Mesenchymal stem cell (in vitro differentiated cells and primary cell): Measurements from ENCODE around the gene NUB1.

Experiments used
- DNase-seq: peaks from one replicate; pipeline ENCODE4 v3.0.0-alpha.2; 2013
- H2AFZ ChIP-seq: one replicate; pipeline ENCODE4 v1.6.1; 2013; ENCODE audit warnings: low read depth, mild to moderate bottlenecking, control low read depth, inconsistent platforms, low read length, moderate library complexity
- H2AK5ac ChIP-seq: 2 replicates; pipeline ENCODE4 v1.6.1; 2013; ENCODE audit warnings: low read length, moderate library complexity, mild to moderate bottlenecking, inconsistent platforms; ENCODE audit not compliant: severe bottlenecking
- H2BK120ac ChIP-seq: one replicate; pipeline ENCODE4 v1.6.1; 2013; ENCODE audit warnings: low read depth, mild to moderate bottlenecking, inconsistent platforms, low read length, moderate library complexity
- H2BK12ac ChIP-seq, 2 experiments: one replicate each; pipeline ENCODE4 v1.6.1; 2013; ENCODE audit warnings: inconsistent platforms in 2 of 2, low read length in 2 of 2, mild to moderate bottlenecking in 2 of 2, moderate library complexity in 2 of 2, control low read depth in 1 of 2
- H2BK15ac ChIP-seq: one replicate; pipeline ENCODE4 v1.6.1; 2013; ENCODE audit warnings: mild to moderate bottlenecking, low read depth, inconsistent platforms; ENCODE audit not compliant: poor library complexity, severe bottlenecking
- H2BK5ac ChIP-seq: 2 replicates; pipeline ENCODE4 v1.6.1; 2013; ENCODE audit warnings: low read depth, mild to moderate bottlenecking, low read length, control low read depth, inconsistent platforms; ENCODE audit not compliant: poor library complexity, severe bottlenecking
- H3K14ac ChIP-seq, 2 experiments: one replicate each; pipeline ENCODE4 v1.6.1; 2013; ENCODE audit warnings: inconsistent platforms in 2 of 2, low read length in 2 of 2, control low read depth in 1 of 2, mild to moderate bottlenecking in 1 of 2, moderate library complexity in 1 of 2
- H3K18ac ChIP-seq, 2 experiments: one replicate each; pipeline ENCODE4 v1.6.1; 2013; ENCODE audit warnings: inconsistent platforms in 2 of 2, low read length in 2 of 2, control low read depth in 1 of 2, low read depth in 1 of 2, mild to moderate bottlenecking in 1 of 2
- H3K23ac ChIP-seq, 2 experiments: one replicate each; pipeline ENCODE4 v1.6.1; 2013; ENCODE audit warnings: inconsistent platforms in 2 of 2, low read length in 2 of 2, mild to moderate bottlenecking in 2 of 2, moderate library complexity in 2 of 2, control low read depth in 1 of 2
- H3K27ac ChIP-seq: 2 replicates; pipeline ENCODE4 v1.5.1; 2013; ENCODE audit warnings: mild to moderate bottlenecking, moderate library complexity, low read length, control low read depth, inconsistent platforms; ENCODE audit not compliant: poor library complexity, severe bottlenecking
- H3K27me3 ChIP-seq, 2 experiments: 2 replicates each; pipeline versions ENCODE4 v1.6.1 to v1.7.0; 2013; ENCODE audit warnings: low read length in 2 of 2, mild to moderate bottlenecking in 2 of 2, moderate library complexity in 2 of 2, control low read depth in 1 of 2, inconsistent platforms in 1 of 2; ENCODE audit not compliant: control insufficient read depth in 1 of 2, insufficient read depth in 1 of 2
- H3K36me3 ChIP-seq, 2 experiments: 2 replicates each; pipeline versions ENCODE4 v1.6.1 to v1.7.0; 2013; ENCODE audit warnings: low read length in 2 of 2, control low read depth in 1 of 2, inconsistent platforms in 1 of 2, low read depth in 1 of 2, mild to moderate bottlenecking in 1 of 2; ENCODE audit not compliant: insufficient read depth in 2 of 2, control insufficient read depth in 1 of 2
- H3K4ac ChIP-seq, 2 experiments: one replicate each; pipeline ENCODE4 v1.6.1; 2013; ENCODE audit warnings: inconsistent platforms in 2 of 2, low read length in 2 of 2, mild to moderate bottlenecking in 2 of 2, moderate library complexity in 2 of 2, control low read depth in 1 of 2, low read depth in 1 of 2
- H3K4me1 ChIP-seq: 2 replicates; pipeline ENCODE4 v1.6.1; 2013; ENCODE audit warnings: low read depth, low read length, control low read depth; ENCODE audit not compliant: control insufficient read depth, insufficient read depth
- H3K4me2 ChIP-seq: 2 replicates; pipeline ENCODE4 v1.6.1; 2013; ENCODE audit warnings: low read length, mild to moderate bottlenecking, inconsistent platforms; ENCODE audit not compliant: poor library complexity, severe bottlenecking
- H3K4me3 ChIP-seq, 2 experiments: 2 replicates each; pipeline versions ENCODE4 v1.5.1 to v1.7.0; 2013; ENCODE audit warnings: low read length in 2 of 2, mild to moderate bottlenecking in 2 of 2, control low read depth in 1 of 2, low read depth in 1 of 2; ENCODE audit not compliant: insufficient read depth in 1 of 2
- H3K79me1 ChIP-seq: replicated peaks from 2 replicates; pipeline ENCODE4 v1.6.1; 2013; ENCODE audit warnings: mild to moderate bottlenecking, control low read depth, low read length, inconsistent platforms; ENCODE audit not compliant: poor library complexity, severe bottlenecking
- H3K9ac ChIP-seq: 2 replicates; pipeline ENCODE4 v1.7.0; 2013; ENCODE audit warnings: mild to moderate bottlenecking, low read length, moderate library complexity
- H3K9me3 ChIP-seq: 2 replicates; pipeline ENCODE4 v1.7.0; 2013; ENCODE audit warnings: mild to moderate bottlenecking, low read length; ENCODE audit not compliant: control insufficient read depth
- H4K8ac ChIP-seq: one replicate; pipeline ENCODE4 v1.6.1; 2013; ENCODE audit warnings: inconsistent platforms, mild to moderate bottlenecking, low read length, moderate library complexity
- H4K91ac ChIP-seq: one replicate; pipeline ENCODE4 v1.6.1; 2013; ENCODE audit warnings: mild to moderate bottlenecking, low read length, inconsistent platforms
- WGBS: methylation state at CpG from one replicate; pipeline ENCODE4 v1.1.7; 2013; ENCODE audit warnings: mixed read lengths; 5-methylcytosine and 5-hydroxymethylcytosine counted together

NUB1 gene

DNA sequence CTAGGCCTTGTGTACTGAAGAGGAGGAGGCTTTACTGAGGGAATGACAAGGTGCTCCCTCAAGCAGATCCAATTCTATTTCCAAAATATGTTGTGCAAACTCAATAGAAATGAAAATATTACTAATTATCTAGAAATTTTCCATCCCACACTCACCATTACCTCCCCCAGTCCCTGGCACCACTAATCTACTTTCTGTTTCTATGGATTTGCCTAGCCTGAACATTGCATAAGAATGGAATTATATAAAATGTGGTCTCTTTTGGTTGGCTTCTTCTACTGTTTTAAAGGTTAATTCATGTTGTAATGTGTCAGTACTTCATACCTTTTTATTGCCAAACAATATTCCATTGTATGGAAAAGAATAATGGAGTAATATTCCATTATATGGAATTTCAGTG, 18.7 kb upstream of the NUB1 start:
- no peak overlapping the region for H2AK5ac ChIP-seq
- no peak overlapping the region for H2AFZ ChIP-seq
- H3K27me3 ChIP-seq: peaks cover 0 to 16% of the 10 kb centered on the region in 2 experiments
- H2BK12ac ChIP-seq: no peak overlapping the region
- H2BK5ac ChIP-seq: no peak overlapping the region
- no peak overlapping the region for H3K23ac ChIP-seq
- no peak overlapping the region for H3K27ac ChIP-seq
- H3K36me3 ChIP-seq: no peaks in the 10 kb centered on the region
- no peaks in the 10 kb centered on the region for H3K79me1 ChIP-seq
- no peak overlapping the region for H4K8ac ChIP-seq
- H3K4me1 ChIP-seq: no peaks in the 10 kb centered on the region
- H3K18ac ChIP-seq: no peak overlapping the region
- no peak overlapping the region for H4K91ac ChIP-seq
- peaks cover 23% of the 10 kb centered on the region for H3K9me3 ChIP-seq
- no peak overlapping the region for H3K4me2 ChIP-seq
- no peak overlapping the region for H2BK15ac ChIP-seq
- no peak overlapping the region for H2BK120ac ChIP-seq
- no peak overlapping the region for H3K4me3 ChIP-seq
- no peak for DNase-seq
- no peak overlapping the region for H3K4ac ChIP-seq
- H3K14ac ChIP-seq: no peak overlapping the region
- H3K9ac ChIP-seq: no peak overlapping the region

DNA sequence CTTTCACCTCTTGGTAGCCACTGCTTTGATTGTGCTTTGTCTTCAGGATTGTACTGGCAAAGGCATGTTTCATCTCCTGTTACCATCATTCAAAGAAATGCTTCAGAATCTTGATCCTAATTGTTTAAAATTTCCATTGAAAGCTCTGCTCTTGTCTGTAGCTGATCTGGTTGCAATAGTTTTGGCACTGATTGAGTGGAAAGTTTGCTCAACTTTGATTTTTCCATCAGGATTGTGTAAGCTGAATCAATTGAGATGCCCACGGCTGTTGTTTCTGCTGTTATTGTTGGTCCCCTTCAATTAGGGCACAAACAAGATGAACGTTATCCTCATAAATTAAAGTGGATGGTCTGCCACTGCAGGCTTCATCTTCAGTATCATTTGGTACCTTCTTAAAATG, 14.6 kb upstream of the NUB1 start:
- Histone ChIP-seq H2BK12ac (no peak overlapping the region), H3K18ac (no peak overlapping the region), H3K4ac (no peak overlapping the region), H2BK120ac (no peak overlapping the region), H3K79me1 (no peaks in the 10 kb centered on the region), H4K8ac (no peak overlapping the region), H3K9me3 (peaks cover 10% of the 10 kb centered on the region), H3K27me3 (peaks cover 0 to 12% of the 10 kb centered on the region in 2 experiments), H3K36me3 (no peaks in the 10 kb centered on the region), H3K4me1 (no peaks in the 10 kb centered on the region), H2AK5ac (no peak overlapping the region), H3K4me2 (no peak overlapping the region), H2BK15ac (no peak overlapping the region), H3K14ac (no peak overlapping the region), H3K23ac (no peak overlapping the region), H2AFZ (no peak overlapping the region), H3K9ac (no peak overlapping the region), H3K27ac (no peak overlapping the region), H4K91ac (no peak overlapping the region), H3K4me3 (no peak overlapping the region), H2BK5ac (no peak overlapping the region)
- WGBS: 90% methylated on average over 2 of the region's 2 CpGs
- no peak for DNase-seq

DNA sequence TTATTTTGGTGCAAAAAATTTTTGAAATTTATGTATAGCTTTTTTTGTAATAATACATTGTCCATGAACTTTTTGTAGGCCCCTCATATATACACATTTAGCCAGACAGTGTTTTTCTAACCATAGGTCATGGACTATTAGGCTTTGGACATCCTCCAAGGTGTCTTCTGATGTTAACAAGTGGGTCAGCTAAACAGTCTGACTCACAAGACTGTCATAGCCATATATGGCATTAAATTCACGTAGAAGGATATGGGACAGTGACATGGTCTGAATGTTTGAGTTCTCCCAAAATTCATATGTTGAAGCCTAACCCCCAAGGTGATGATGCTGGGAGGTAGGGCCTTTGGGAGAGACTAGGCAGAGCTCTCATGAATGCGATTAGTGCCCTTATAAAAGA, 14.0 kb upstream of the NUB1 start:
- H3K4me2 ChIP-seq: no peak overlapping the region
- H3K27me3 ChIP-seq: peaks cover 0 to 7% of the 10 kb centered on the region in 2 experiments
- no peak overlapping the region for H3K18ac ChIP-seq
- H3K4me3 ChIP-seq: no peak overlapping the region
- H3K4me1 ChIP-seq: no peaks in the 10 kb centered on the region
- no peak overlapping the region for H3K23ac ChIP-seq
- WGBS: 75% methylated on average over 1 of the region's 2 CpGs
- DNase-seq: peak; percentile 54
- H2AK5ac ChIP-seq: no peak overlapping the region
- no peaks in the 10 kb centered on the region for H3K79me1 ChIP-seq
- H2BK15ac ChIP-seq: no peak overlapping the region
- no peak overlapping the region for H2BK12ac ChIP-seq
- no peak overlapping the region for H2BK5ac ChIP-seq
- H4K91ac ChIP-seq: no peak overlapping the region
- no peak overlapping the region for H3K4ac ChIP-seq
- H3K9me3 ChIP-seq: peaks cover 10% of the 10 kb centered on the region
- no peak overlapping the region for H3K9ac ChIP-seq
- H3K36me3 ChIP-seq: no peaks in the 10 kb centered on the region
- no peak overlapping the region for H3K14ac ChIP-seq
- no peak overlapping the region for H2AFZ ChIP-seq
- no peak overlapping the region for H3K27ac ChIP-seq
- no peak overlapping the region for H4K8ac ChIP-seq
- H2BK120ac ChIP-seq: no peak overlapping the region

DNA sequence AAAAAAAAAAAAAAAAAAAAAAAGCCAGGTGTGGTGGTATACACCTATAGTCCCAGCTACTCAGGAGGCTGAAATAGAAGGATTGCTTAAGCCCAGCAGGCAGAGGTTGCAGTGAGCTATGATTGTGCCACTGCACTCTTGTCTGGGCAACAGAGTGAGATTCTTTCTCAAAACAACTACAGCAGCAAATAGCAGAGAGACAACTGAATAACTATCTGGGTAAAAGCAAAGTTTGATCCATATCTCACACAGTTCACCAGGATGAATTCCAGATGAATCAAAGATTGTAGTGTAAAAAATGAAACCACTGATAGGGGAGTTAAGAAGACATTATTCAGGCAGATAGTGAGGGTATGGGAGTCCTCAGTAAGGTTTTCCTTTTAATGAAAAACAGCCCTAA, 11.4 kb upstream of the NUB1 start:
- Histone ChIP-seq H2BK15ac (no peak overlapping the region), H2BK120ac (no peak overlapping the region), H3K27ac (no peak overlapping the region), H3K23ac (no peak overlapping the region), H3K14ac (no peak overlapping the region), H3K4me1 (no peaks in the 10 kb centered on the region), H3K9me3 (peaks cover 10% of the 10 kb centered on the region), H2AK5ac (no peak overlapping the region), H3K27me3 (peaks cover 0 to 4% of the 10 kb centered on the region in 2 experiments), H3K4ac (no peak overlapping the region), H4K8ac (no peak overlapping the region), H3K4me3 (no peak overlapping the region), H3K9ac (no peak overlapping the region), H2BK5ac (no peak overlapping the region), H2BK12ac (no peak overlapping the region), H3K36me3 (no peaks in the 10 kb centered on the region), H3K4me2 (no peak overlapping the region), H2AFZ (no peak overlapping the region), H3K79me1 (no peaks in the 10 kb centered on the region), H4K91ac (no peak overlapping the region), H3K18ac (no peak overlapping the region)
- no peak for DNase-seq
